PFSK-1 (cell line): ENCODE results near the gene SERINC2.

ENCODE experiments used
- FOXP2 ChIP-seq: optimal IDR thresholded peaks from 2 replicates; pipeline ENCODE3; 2011; ENCODE audit warnings: borderline replicate concordance, control low read depth, inconsistent platforms; ENCODE audit not compliant: insufficient read depth; ENCODE audit errors: extremely low read length, extremely low read depth
- POLR2AphosphoS5 ChIP-seq: IDR thresholded peaks from 2 replicates; pipeline ENCODE4 v1.6.1; 2012; ENCODE audit warnings: low read depth, mild to moderate bottlenecking, control low read depth, low read length, moderate library complexity
- REST ChIP-seq, 2 experiments: IDR thresholded peaks; 2 replicates each; pipeline versions ENCODE4 v1.6.1 to v1.8.0; 2011 to 2012; ENCODE audit warnings: low read depth in 2 of 2, low read length in 2 of 2, control low read depth in 1 of 2, inconsistent platforms in 1 of 2, mild to moderate bottlenecking in 1 of 2, moderate library complexity in 1 of 2; ENCODE audit not compliant: insufficient read depth in 1 of 2
- SIN3A ChIP-seq: IDR thresholded peaks from 2 replicates; pipeline ENCODE4 v1.6.1; 2012; ENCODE audit warnings: mild to moderate bottlenecking, low read length, moderate library complexity, borderline replicate concordance; ENCODE audit not compliant: insufficient read depth
- TAF1 ChIP-seq: IDR thresholded peaks from 2 replicates; pipeline ENCODE4 v1.6.1; 2012; ENCODE audit warnings: low read length, control low read depth, borderline replicate concordance; ENCODE audit not compliant: insufficient read depth

SERINC2 gene

GRCh38 chr1:31407029-31407626 is 5.9 kb upstream of the SERINC2 start:
- TF ChIP-seq POLR2AphosphoS5: 0 out of 2 replicates have a peak, but pooled peaks have one; percentile 22
- TF ChIP-seq SIN3A: peak; percentile 37; the same call in 1 of the 2 replicates
- peak; percentile 85 for TF ChIP-seq FOXP2
- TF ChIP-seq REST (IDR thresholded peaks at IDR 0.05; ENCODE audit: insufficient read depth in 1 of 2, low read depth in 2 of 2, low read length in 2 of 2): no peak
- no peak for TF ChIP-seq TAF1

GRCh38 chr1:31408788-31409318 is 4.2 kb upstream of the SERINC2 start:
- TF ChIP-seq TAF1 (no peak), SIN3A (no peak), REST (IDR thresholded peaks at IDR 0.05; ENCODE audit: insufficient read depth in 1 of 2, low read depth in 2 of 2, low read length in 2 of 2) (no peak), POLR2AphosphoS5 (no peak), FOXP2 (no peak)

- TF ChIP-seq TAF1: no peak
- TF ChIP-seq REST (IDR thresholded peaks at IDR 0.05; ENCODE audit: insufficient read depth in 1 of 2, low read depth in 2 of 2, low read length in 2 of 2): no peak
- TF ChIP-seq FOXP2: no peak
- no peak for TF ChIP-seq POLR2AphosphoS5
- no peak for TF ChIP-seq SIN3A
Measured at GRCh38 chr1:31409946-31410858, 2.8 kb upstream of the SERINC2 start.

GRCh38 chr1:31410871-31411270 is 2.1 kb upstream of the SERINC2 start:
- TF ChIP-seq REST (IDR thresholded peaks at IDR 0.05; ENCODE audit: insufficient read depth in 1 of 2, low read depth in 2 of 2, low read length in 2 of 2): no peak
- TF ChIP-seq TAF1: no peak
- TF ChIP-seq FOXP2: no peak
- no peak for TF ChIP-seq SIN3A
- TF ChIP-seq POLR2AphosphoS5: no peak
